ENCODE measurements around the gene HSD3B7.
A peak's percentile ranks its signal among the peaks of the same experiment; 100 is the strongest.
"Not testable (repeated sequence)": the region's sequence is repeated elsewhere in the genome, so short reads cannot be mapped to it uniquely, and the experiment has no call there.

Gene HSD3B7

GRCh38 chr16:31001507-31002249, 16.7 kb downstream of the HSD3B7 start:
- DNase-seq (ENCODE audit: low spot score): no peak

- no peak for DNase-seq (ENCODE audit: low spot score)
Measured at GRCh38 chr16:31002250-31002700, 17.3 kb downstream of the HSD3B7 start.

GRCh38 chr16:31002862-31003341, 17.9 kb downstream of the HSD3B7 start:
- no peak for DNase-seq (ENCODE audit: low spot score)

- no peak for DNase-seq (ENCODE audit: low spot score)
Measured at GRCh38 chr16:31003744-31004143, 18.7 kb downstream of the HSD3B7 start.

- no peak for DNase-seq (ENCODE audit: low spot score)
Measured at GRCh38 chr16:31004658-31005057, 19.7 kb downstream of the HSD3B7 start.

GRCh38 chr16:31005350-31006085, 20.5 kb downstream of the HSD3B7 start:
- DNase-seq (ENCODE audit: low spot score): no peak

GRCh38 chr16:31006086-31006385, 21.0 kb downstream of the HSD3B7 start:
- DNase-seq (ENCODE audit: low spot score): no peak

- DNase-seq (ENCODE audit: low spot score): no peak
Measured at GRCh38 chr16:31006589-31006988, 21.6 kb downstream of the HSD3B7 start.

GRCh38 chr16:31007684-31008083, 22.7 kb downstream of the HSD3B7 start:
- DNase-seq (ENCODE audit: low spot score): no peak

- no peak for DNase-seq (ENCODE audit: low spot score)
Measured at GRCh38 chr16:31008149-31008548, 23.1 kb downstream of the HSD3B7 start.

- DNase-seq (ENCODE audit: low spot score): no peak
Measured at GRCh38 chr16:31008551-31008950, 23.5 kb downstream of the HSD3B7 start.

GRCh38 chr16:31009120-31009519, 24.1 kb downstream of the HSD3B7 start:
- no peak for DNase-seq (ENCODE audit: low spot score)

GRCh38 chr16:31009894-31010584, 25.0 kb downstream of the HSD3B7 start:
- no peak for DNase-seq (ENCODE audit: low spot score)

- DNase-seq (ENCODE audit: low spot score): peak; percentile 86
Measured at GRCh38 chr16:31010585-31011325, 25.7 kb downstream of the HSD3B7 start, which contains the start of gene STX1B. Gene STX1B (minus strand): TSS chr16:31010638. CDS start chr16:31010396, 242 bp downstream.

GRCh38 chr16:31011815-31012214, 26.8 kb downstream of the HSD3B7 start:
- not testable (repeated sequence) for DNase-seq (ENCODE audit: low spot score)

GRCh38 chr16:31013292-31013691, 28.3 kb downstream of the HSD3B7 start:
- DNase-seq (ENCODE audit: low spot score): not testable (repeated sequence)

- no peak for DNase-seq (ENCODE audit: low spot score)
Measured at GRCh38 chr16:31016018-31016417, 31.0 kb downstream of the HSD3B7 start.

GRCh38 chr16:31017756-31018155, 32.7 kb downstream of the HSD3B7 start:
- DNase-seq (ENCODE audit: low spot score): not testable (repeated sequence)

- DNase-seq (ENCODE audit: low spot score): no peak
Measured at GRCh38 chr16:31020536-31020935, 35.5 kb downstream of the HSD3B7 start.

GRCh38 chr16:31022544-31023251, 37.7 kb downstream of the HSD3B7 start:
- no peak for DNase-seq (ENCODE audit: low spot score)

GRCh38 chr16:31023252-31023602, 38.2 kb downstream of the HSD3B7 start:
- DNase-seq (ENCODE audit: low spot score): no peak
